Choroid plexus epithelial cell (primary cell): ENCODE measurements around the gene CTNNB1.
A peak's percentile ranks its signal among the peaks of the same experiment; 100 is the strongest.

ENCODE experiments used
- DNase-seq: peaks from one replicate; pipeline ENCODE4 v3.0.0-alpha.2; 2010; ENCODE audit warnings: low read depth
- H3K4me3 ChIP-seq: 2 replicates; pipeline ENCODE4 v1.5.1; 2011; ENCODE audit warnings: low read depth, mild to moderate bottlenecking, control low read depth, low read length, moderate library complexity
- CTCF ChIP-seq: conservative IDR thresholded peaks from 2 replicates; pipeline ENCODE4 v1.5.1; 2011; ENCODE audit warnings: low read depth, mild to moderate bottlenecking, control low read depth, inconsistent platforms, low read length, moderate library complexity

The CTNNB1 gene

GRCh38 chr3:41176596-41176995 lies 22.7 kb upstream of the CTNNB1 start:
- DNase-seq, result peak; percentile 9
- no peak for TF ChIP-seq CTCF
- H3K4me3 ChIP-seq, result no peak overlapping the region

GRCh38 chr3:41178576-41178975 lies 20.7 kb upstream of the CTNNB1 start:
- no peak for TF ChIP-seq CTCF
- H3K4me3 ChIP-seq, result no peak overlapping the region
- DNase-seq, result peak; percentile 27

GRCh38 chr3:41180396-41180795 lies 18.9 kb upstream of the CTNNB1 start:
- TF ChIP-seq CTCF, result no peak
- no peak for DNase-seq
- no peak overlapping the region for H3K4me3 ChIP-seq

GRCh38 chr3:41182504-41183059 lies 16.7 kb upstream of the CTNNB1 start:
- TF ChIP-seq CTCF, result no peak
- no peak for DNase-seq
- H3K4me3 ChIP-seq, result no peak overlapping the region

- no peak for DNase-seq
- TF ChIP-seq CTCF, result no peak
These were observed 14.9 kb upstream of the CTNNB1 start for GRCh38 chr3:41184394-41184793.

GRCh38 chr3:41186297-41186696 lies 13.0 kb upstream of the CTNNB1 start:
- no peak overlapping the region for H3K4me3 ChIP-seq
- no peak for DNase-seq
- no peak for TF ChIP-seq CTCF

More at GRCh38 chr3:41184394-41184793, 14.9 kb upstream of the CTNNB1 start:
- H3K4me3 ChIP-seq, result no peak overlapping the region

GRCh38 chr3:41188306-41188705 lies 11.0 kb upstream of the CTNNB1 start:
- no peak for TF ChIP-seq CTCF
- H3K4me3 ChIP-seq, result no peak overlapping the region
- DNase-seq, result no peak
